B cell (primary cell): Measurements from ENCODE around the gene ARHGEF39. TPM values are rescaled to one million over a fixed set of nuclear protein-coding genes. Genes with fewer than 3 reads are reported as not detected.

Experiments used
- ATAC-seq: fragments of 200-7000 bp; cut with Tn5 transposase; one replicate; pipeline ENCODE4 v1.10.0; 2021; ENCODE audit warnings: low read depth, mild to moderate bottlenecking, moderate number of reproducible peaks, moderate library complexity
- CTCF ChIA-PET: fragments of 350-600 bp; sonication (Branson Sonifier 250); formaldehyde crosslinking; loops from one replicate; lab custom pipeline; 2021; ENCODE audit warnings: antibody characterized with exemption, inconsistent platforms; lab: Charles Lee
- POLR2A ChIA-PET: fragments of 350-600 bp; sonication (Branson Sonifier 250); formaldehyde crosslinking; loops from one replicate; lab custom pipeline; 2021; ENCODE audit warnings: antibody characterized with exemption; lab: Charles Lee
- DNase-seq: peaks from one replicate; pipeline ENCODE4 v3.0.0; 2013
- H2AFZ ChIP-seq: 2 replicates; pipeline ENCODE4 v1.6.1; 2012; ENCODE audit warnings: mild to moderate bottlenecking, low read depth, low read length; ENCODE audit not compliant: insufficient read depth, poor library complexity, severe bottlenecking
- H3K27ac ChIP-seq, 2 donors: 1 replicate in 1 of 2; 2 replicates in 1 of 2; pipeline ENCODE4 v1.5.1; 2012 to 2013; ENCODE audit warnings: low read length in 2 of 2, mild to moderate bottlenecking in 2 of 2, moderate library complexity in 1 of 2
- H3K27me3 ChIP-seq, 4 experiments: fragments of 200-600 bp in 1 of 4; sonication (generic) in 1 of 4; replicated peaks in 1 of 4; 1 replicate in 2 of 4; 2 replicates in 2 of 4; pipeline versions ENCODE4 v1.6.1 to v1.7.0; 2013 to 2016; ENCODE audit warnings: low read length in 3 of 4, mild to moderate bottlenecking in 2 of 4, mixed read lengths in 1 of 4, moderate library complexity in 1 of 4; ENCODE audit not compliant: insufficient read depth in 4 of 4, control insufficient read depth in 3 of 4; ENCODE audit errors: control extremely low read depth in 1 of 4
- H3K36me3 ChIP-seq, 2 experiments: replicated peaks in 1 of 2; 1 replicate in 1 of 2; 2 replicates in 1 of 2; pipeline versions ENCODE4 v1.6.1 to v1.7.1; 2013; ENCODE audit warnings: low read length in 1 of 2; ENCODE audit not compliant: insufficient read depth in 2 of 2, control insufficient read depth in 1 of 2; ENCODE audit errors: control extremely low read depth in 1 of 2, extremely low read depth in 1 of 2
- H3K4me1 ChIP-seq, 2 donors: fragments of 200-600 bp in 1 of 2; sonication (generic) in 1 of 2; 1 replicate in 1 of 2; 2 replicates in 1 of 2; pipeline versions ENCODE4 v1.5.1 to v1.6.1; 2013 to 2017; ENCODE audit warnings: low read length in 2 of 2; ENCODE audit not compliant: control insufficient read depth in 2 of 2, insufficient read depth in 2 of 2
- H3K4me2 ChIP-seq: replicated peaks from 2 replicates; pipeline ENCODE3; 2012; ENCODE audit warnings: mild to moderate bottlenecking, low read depth, low read length; ENCODE audit not compliant: poor library complexity, severe bottlenecking
- H3K4me3 ChIP-seq, 5 experiments: fragments of 200-600 bp in 1 of 5; sonication (generic) in 1 of 5; 1 replicate in 3 of 5; 2 replicates in 2 of 5; pipeline versions ENCODE4 v1.5.1 to v1.7.0; 2011 to 2016; ENCODE audit warnings: low read length in 4 of 5, mild to moderate bottlenecking in 4 of 5, low read depth in 2 of 5, control low read depth in 1 of 5, moderate library complexity in 1 of 5; ENCODE audit not compliant: insufficient read depth in 1 of 5; ENCODE audit errors: control extremely low read depth in 1 of 5, extremely low read depth in 1 of 5
- H3K79me2 ChIP-seq: fragments of 200-600 bp; sonication (generic); one replicate; pipeline ENCODE4 v1.6.0; 2016; ENCODE audit warnings: low read length; ENCODE audit not compliant: control insufficient read depth, insufficient read depth
- H3K9ac ChIP-seq: fragments of 200-600 bp; sonication (generic); 2 replicates; pipeline ENCODE4 v1.6.1; 2017; ENCODE audit warnings: mild to moderate bottlenecking, low read length, moderate library complexity
- H3K9me3 ChIP-seq, 3 donors: one replicate each; pipeline versions ENCODE4 v1.6.1 to v1.7.1; 2013; ENCODE audit warnings: low read length in 2 of 3; ENCODE audit not compliant: control insufficient read depth in 2 of 3, insufficient read depth in 1 of 3; ENCODE audit errors: control extremely low read depth in 1 of 3
- H4K20me1 ChIP-seq: 2 replicates; pipeline ENCODE4 v1.6.0; 2012; ENCODE audit warnings: mild to moderate bottlenecking, low read length; ENCODE audit not compliant: insufficient read depth, control insufficient read depth, poor library complexity, severe bottlenecking
- H3K27ac Mint-ChIP-seq: one replicate; pipeline ENCODE4 v1.8.0; 2021; ENCODE audit warnings: mixed read lengths
- H3K27me3 Mint-ChIP-seq: one replicate; pipeline ENCODE4 v1.8.0; 2021; ENCODE audit warnings: mixed read lengths
- H3K4me1 Mint-ChIP-seq: one replicate; pipeline ENCODE4 v1.8.0; 2021; ENCODE audit warnings: mixed read lengths
- H3K4me3 Mint-ChIP-seq: one replicate; pipeline ENCODE4 v1.8.0; 2021; ENCODE audit warnings: mixed read lengths
- H3K9me3 Mint-ChIP-seq: one replicate; pipeline ENCODE4 v1.8.0; 2022; ENCODE audit warnings: mixed read lengths; ENCODE audit not compliant: insufficient read depth
- EZH2 ChIP-seq: IDR thresholded peaks from 2 replicates; pipeline ENCODE4 v1.6.1; 2012; ENCODE audit warnings: borderline replicate concordance, low read depth, mild to moderate bottlenecking, moderate library complexity, low read length; ENCODE audit not compliant: insufficient read depth, poor library complexity, severe bottlenecking
- WGBS: methylation state at CpG from one replicate; pipeline ENCODE4 v1.1.5; 2013; ENCODE audit warnings: missing lambda C conversion rate; ENCODE audit not compliant: insufficient coverage; 5-methylcytosine and 5-hydroxymethylcytosine counted together
- intact Hi-C: fragments of 100-400 bp; cut with micrococcal nuclease; formaldehyde crosslinking; loops from one replicate; pipeline ENCODE4 v1.10.0; 2022
- polyA plus RNA-seq: library from polyadenylated mRNA; depleted of rRNA; stranded (reverse); fragments of >200 nt; gene quantifications from 2 replicates; pipeline ENCODE4 v1.2.3, GENCODE V29; 2012
- total RNA-seq, 2 donors: library from RNA; stranded (reverse); fragments of 120-200 nt in 1 of 2; gene quantifications; 1 replicate in 1 of 2; 2 replicates in 1 of 2; pipeline versions ENCODE4 v1.2.3 to v1.2.4, GENCODE V29; 2013 to 2022
- TF ChIP-seq, protein P1 (sequence below): fragments of 200-600 bp; IDR thresholded peaks from one replicate; pipeline ENCODE4 v1.8.0; 2022; ENCODE audit warnings: antibody characterized with exemption, mild to moderate bottlenecking

Gene ARHGEF39
- total and polyA plus RNA-seq, 2 donors (not counting 1 experiment from before 2014, with no cell fraction given) = 0.40 to 0.62 TPM

DNA sequence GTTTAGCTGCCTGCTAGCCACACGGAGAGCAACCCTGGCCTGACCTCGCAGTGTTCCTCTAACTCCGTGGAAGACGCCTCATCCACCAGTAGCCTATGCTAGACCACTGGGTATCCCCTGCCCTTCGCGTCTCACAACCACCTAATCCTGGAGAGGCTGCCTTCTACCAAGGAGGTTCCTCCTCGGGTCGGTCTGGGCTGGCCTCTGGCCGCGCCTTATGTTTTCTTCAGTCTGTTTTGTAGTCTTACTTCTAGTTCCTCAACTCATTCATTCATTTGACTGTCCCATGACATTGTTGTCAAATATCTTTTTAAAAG, 26.3 kb upstream of the ARHGEF39 start:
- H3K27ac Mint-ChIP-seq = peak overlapping the region; percentile 65
- DNase-seq (no peak), ATAC-seq (no peak)
- Histone ChIP-seq H3K36me3 (peaks cover 0 to 7% of the 10 kb centered on the region in 2 experiments), H3K27me3 (no peaks in the 10 kb centered on the region), H3K4me2 (peak overlapping the region; percentile 99), H2AFZ (peak overlapping the region; percentile 87), H3K9me3 (no peaks in the 10 kb centered on the region), H3K79me2 (no peaks in the 10 kb centered on the region), H3K4me3 (peak overlapping the region; percentile 18 to 89 (median 67)), H3K4me1 (peaks cover 3 to 19% of the 10 kb centered on the region in 2 donors), H4K20me1 (no peaks in the 10 kb centered on the region), H3K9ac (peak overlapping the region; percentile 83), H3K27ac (no peak overlapping the region)
- H3K4me3 Mint-ChIP-seq = peak overlapping the region; percentile 88
- no peak for TF ChIP-seq EZH2
- TF ChIP-seq, protein P1, sequence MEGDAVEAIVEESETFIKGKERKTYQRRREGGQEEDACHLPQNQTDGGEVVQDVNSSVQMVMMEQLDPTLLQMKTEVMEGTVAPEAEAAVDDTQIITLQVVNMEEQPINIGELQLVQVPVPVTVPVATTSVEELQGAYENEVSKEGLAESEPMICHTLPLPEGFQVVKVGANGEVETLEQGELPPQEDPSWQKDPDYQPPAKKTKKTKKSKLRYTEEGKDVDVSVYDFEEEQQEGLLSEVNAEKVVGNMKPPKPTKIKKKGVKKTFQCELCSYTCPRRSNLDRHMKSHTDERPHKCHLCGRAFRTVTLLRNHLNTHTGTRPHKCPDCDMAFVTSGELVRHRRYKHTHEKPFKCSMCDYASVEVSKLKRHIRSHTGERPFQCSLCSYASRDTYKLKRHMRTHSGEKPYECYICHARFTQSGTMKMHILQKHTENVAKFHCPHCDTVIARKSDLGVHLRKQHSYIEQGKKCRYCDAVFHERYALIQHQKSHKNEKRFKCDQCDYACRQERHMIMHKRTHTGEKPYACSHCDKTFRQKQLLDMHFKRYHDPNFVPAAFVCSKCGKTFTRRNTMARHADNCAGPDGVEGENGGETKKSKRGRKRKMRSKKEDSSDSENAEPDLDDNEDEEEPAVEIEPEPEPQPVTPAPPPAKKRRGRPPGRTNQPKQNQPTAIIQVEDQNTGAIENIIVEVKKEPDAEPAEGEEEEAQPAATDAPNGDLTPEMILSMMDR = no peak
- CTCF ChIA-PET = interaction anchor here (0.8 to 10.0 kb wide), 8 partner anchors 22 to 77 kb away, joined by 3 to 195 read pairs (median 7); partner anchors contain the start of genes CCDC107, CD72, CREB3 and RMRP
- intact Hi-C loops = no loop called here
- POLR2A ChIA-PET = interaction anchor here (0.8 to 2.5 kb wide), 4 partner anchors 33 to 1673 kb away, joined by 3 to 11 read pairs (median 4); partner anchors contain the start of genes CCDC107, CREB3, RMRP and TLN1
- H3K9me3 Mint-ChIP-seq = no peaks in the 10 kb centered on the region
- H3K4me1 Mint-ChIP-seq = peaks cover 12% of the 10 kb centered on the region
- no peaks in the 10 kb centered on the region for H3K27me3 Mint-ChIP-seq
- 21% methylated on average over 6 of the region's 10 CpGs for WGBS

DNA sequence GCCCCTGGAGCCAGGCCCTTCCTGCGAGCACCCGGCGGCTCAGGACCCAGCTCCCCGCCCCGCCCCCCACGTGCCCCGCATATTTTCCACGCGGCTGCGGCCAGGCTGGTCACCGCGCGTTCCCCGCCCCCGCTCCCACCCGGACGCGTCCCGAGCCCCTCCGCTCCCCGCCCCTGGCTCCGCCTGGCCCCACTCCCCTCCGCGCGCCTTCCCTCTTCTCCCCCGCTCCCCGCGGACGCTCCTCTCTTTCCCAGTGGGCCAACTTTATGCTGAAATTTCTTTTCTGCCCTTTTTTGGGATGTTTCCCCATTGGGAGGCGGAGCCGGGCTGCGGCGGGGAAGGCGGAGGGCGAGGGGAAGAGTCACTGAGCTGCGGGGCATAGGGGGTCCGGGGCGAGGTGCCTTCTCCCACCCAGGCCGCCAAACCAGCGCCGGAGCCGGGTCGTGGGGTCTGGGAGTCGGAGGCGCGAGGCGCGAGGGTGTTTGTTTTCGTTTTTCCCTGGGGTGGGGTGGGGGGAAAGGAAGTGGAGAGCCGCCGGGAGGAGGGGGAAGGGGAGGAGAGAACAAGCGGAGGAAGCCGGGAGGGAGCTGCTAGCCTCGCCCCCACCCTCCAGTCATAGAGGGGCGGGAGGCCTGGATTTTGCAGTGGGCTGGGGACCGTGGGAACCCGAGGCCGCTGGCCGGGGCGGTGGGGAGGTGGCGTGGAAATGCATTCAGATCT, 25.8 kb upstream of the ARHGEF39 start:
- CTCF ChIA-PET = interaction anchor here (0.7 to 10.0 kb wide), 10 partner anchors 15 to 76 kb away, joined by 3 to 195 read pairs (median 6); partner anchors contain the start of genes CCDC107, CD72, CREB3 and RMRP
- WGBS = under 1% methylated on average over 45 of the region's 61 CpGs
- intact Hi-C loops = loop anchor here (1.0 kb wide), 1 partner anchor 31 kb away; no protein-coding TSS in a partner anchor
- Histone ChIP-seq H3K4me2 (peak overlapping the region; percentile 99), H2AFZ (peak overlapping the region; percentile 87), H3K9me3 (no peaks in the 10 kb centered on the region), H3K36me3 (peaks cover 0 to 2% of the 10 kb centered on the region in 2 experiments), H3K4me1 (peaks cover 3 to 17% of the 10 kb centered on the region in 2 donors), H3K27ac (peak overlapping the region in 1 of 2 donors; percentile 65), H3K79me2 (no peaks in the 10 kb centered on the region), H4K20me1 (no peaks in the 10 kb centered on the region), H3K27me3 (no peaks in the 10 kb centered on the region), H3K9ac (peak overlapping the region; percentile 83), H3K4me3 (peak overlapping the region; percentile 18 to 89 (median 67))
- ATAC-seq (peak; percentile 48), DNase-seq (peak; percentile 38)
- H3K4me1 Mint-ChIP-seq = peaks cover 11% of the 10 kb centered on the region
- TF ChIP-seq, protein P1 = no peak
- TF ChIP-seq EZH2 = no peak
- H3K27me3 Mint-ChIP-seq = no peaks in the 10 kb centered on the region
- H3K9me3 Mint-ChIP-seq = no peaks in the 10 kb centered on the region
- peak overlapping the region; percentile 88 for H3K4me3 Mint-ChIP-seq
- POLR2A ChIA-PET = interaction anchor here (0.6 to 2.5 kb wide), 9 partner anchors 13 to 1738 kb away, joined by 3 to 11 read pairs (median 3); partner anchors contain the start of genes CA9, CCDC107, CREB3 and RMRP
- peak overlapping the region; percentile 65 for H3K27ac Mint-ChIP-seq
